ENCODE results near the gene UCKL1. TPM values are rescaled to one million over a fixed set of nuclear protein-coding genes. Genes with fewer than 3 reads are reported as not detected.

The UCKL1 gene
- total RNA-seq, 2 experiments from 2014 or later, result 41.3 to 46.1 TPM

- no peak overlapping the region for H3K4me3 Mint-ChIP-seq
- peaks cover 32% of the 10 kb centered on the region for H3K36me3 Mint-ChIP-seq (ENCODE audit: low read depth)
- no peaks in the 10 kb centered on the region for H3K27me3 ChIP-seq (ENCODE audit: control insufficient read depth in 1 of 2, insufficient read depth in 2 of 2, low read length in 2 of 2)
- ChIA-PET POLR2A (no interaction called here), CTCF (interaction anchor here (0.6 to 1.1 kb wide), 2 partner anchors 9 to 22 kb away, joined by 3 read pairs; no protein-coding TSS in a partner anchor)
- intact Hi-C loops (cut with DNase I, micrococcal nuclease), result no loop called here
- H3K27me3 Mint-ChIP-seq, result no peaks in the 10 kb centered on the region
- no peak for TF ChIP-seq CTCF (IDR thresholded peaks at IDR 0.05)
- no peak overlapping the region for H3K27ac ChIP-seq (ENCODE audit: low read depth in 1 of 2, low read length in 2 of 2)
- H3K9me3 Mint-ChIP-seq, result no peaks in the 10 kb centered on the region
- peaks cover 9% of the 10 kb centered on the region for H3K4me1 ChIP-seq (ENCODE audit: insufficient read depth, low read length)
- DNase-seq (no peak), ATAC-seq (ENCODE audit: poor library complexity) (no peak)
- peaks cover 58% of the 10 kb centered on the region for H3K36me3 ChIP-seq (ENCODE audit: insufficient read depth, low read length)
- peaks cover 0 to 29% of the 10 kb centered on the region in 2 experiments for H3K9me3 ChIP-seq (ENCODE audit: control insufficient read depth in 1 of 2, insufficient read depth in 1 of 2, low read length in 2 of 2)
- no peak overlapping the region for H3K4me3 ChIP-seq (ENCODE audit: low read length)
- peaks cover 10% of the 10 kb centered on the region for H3K4me1 Mint-ChIP-seq (ENCODE audit: low read depth)
- H3K27ac Mint-ChIP-seq, result no peak overlapping the region
Observed at GRCh38 chr20:63963784-63964301, 7.6 kb upstream of the UCKL1 start.

- Histone ChIP-seq H3K36me3 (ENCODE audit: insufficient read depth, low read length) (peaks cover 58% of the 10 kb centered on the region), H3K9me3 (ENCODE audit: control insufficient read depth in 1 of 2, insufficient read depth in 1 of 2, low read length in 2 of 2) (peaks cover 0 to 29% of the 10 kb centered on the region in 2 experiments), H3K4me3 (ENCODE audit: low read length) (no peak overlapping the region), H3K27me3 (ENCODE audit: control insufficient read depth in 1 of 2, insufficient read depth in 2 of 2, low read length in 2 of 2) (no peaks in the 10 kb centered on the region), H3K4me1 (ENCODE audit: insufficient read depth, low read length) (peaks cover 4% of the 10 kb centered on the region), H3K27ac (ENCODE audit: low read depth in 1 of 2, low read length in 2 of 2) (no peak overlapping the region)
- ChIA-PET POLR2A (no interaction called here), CTCF (interaction anchor here (1.1 kb wide), 1 partner anchor 10 kb away, joined by 3 read pairs; no protein-coding TSS in a partner anchor)
- ATAC-seq (ENCODE audit: poor library complexity) (no peak), DNase-seq (no peak)
- Mint-ChIP-seq H3K27ac (no peak overlapping the region), H3K4me3 (no peak overlapping the region), H3K27me3 (no peaks in the 10 kb centered on the region), H3K4me1 (ENCODE audit: low read depth) (peaks cover 5% of the 10 kb centered on the region), H3K36me3 (ENCODE audit: low read depth) (peaks cover 29% of the 10 kb centered on the region), H3K9me3 (no peaks in the 10 kb centered on the region)
- intact Hi-C loops (cut with DNase I, micrococcal nuclease), result no loop called here
- TF ChIP-seq CTCF (IDR thresholded peaks at IDR 0.05), result no peak
Observed at GRCh38 chr20:63963348-63963741, 7.1 kb upstream of the UCKL1 start.

- H3K27me3 Mint-ChIP-seq, result no peaks in the 10 kb centered on the region
- H3K36me3 Mint-ChIP-seq (ENCODE audit: low read depth), result peaks cover 29% of the 10 kb centered on the region
- DNase-seq (no peak), ATAC-seq (ENCODE audit: poor library complexity) (no peak)
- H3K27me3 ChIP-seq (ENCODE audit: control insufficient read depth in 1 of 2, insufficient read depth in 2 of 2, low read length in 2 of 2), result no peaks in the 10 kb centered on the region
- H3K9me3 ChIP-seq (ENCODE audit: control insufficient read depth in 1 of 2, insufficient read depth in 1 of 2, low read length in 2 of 2), result peaks cover 0 to 29% of the 10 kb centered on the region in 2 experiments
- peaks cover 55% of the 10 kb centered on the region for H3K36me3 ChIP-seq (ENCODE audit: insufficient read depth, low read length)
- CTCF ChIA-PET, result no interaction called here
- H3K4me1 ChIP-seq (ENCODE audit: insufficient read depth, low read length), result peaks cover 5% of the 10 kb centered on the region
- no peak overlapping the region for H3K27ac Mint-ChIP-seq
- H3K27ac ChIP-seq (ENCODE audit: low read depth in 1 of 2, low read length in 2 of 2), result no peak overlapping the region
- TF ChIP-seq CTCF (IDR thresholded peaks at IDR 0.05), result no peak
- no peaks in the 10 kb centered on the region for H3K9me3 Mint-ChIP-seq
- intact Hi-C loops (cut with DNase I, micrococcal nuclease), result no loop called here
- peaks cover 4% of the 10 kb centered on the region for H3K4me1 Mint-ChIP-seq (ENCODE audit: low read depth)
- POLR2A ChIA-PET, result interaction anchor here (1.1 kb wide), 1 partner anchor 17 kb away, joined by 3 read pairs; the partner anchor contains the start of gene SAMD10
- no peak overlapping the region for H3K4me3 ChIP-seq (ENCODE audit: low read length)
- no peak overlapping the region for H3K4me3 Mint-ChIP-seq
Observed at GRCh38 chr20:63962426-63963347, 6.5 kb upstream of the UCKL1 start.

Data from CD4-positive, alpha-beta T cell (primary cell).